CD14-positive monocyte (primary cell): ENCODE measurements around the gene DCLRE1C. TPM values are rescaled to one million over a fixed set of nuclear protein-coding genes. Genes with fewer than 3 reads are reported as not detected.

Experiments
- DNase-seq, 3 donors: peaks; one replicate each; pipeline ENCODE4 v3.0.0-alpha.2; 2011 to 2022
- H2AFZ ChIP-seq: 2 replicates; pipeline ENCODE4 v1.6.0; 2012; ENCODE audit warnings: mild to moderate bottlenecking, low read depth, low read length, inconsistent platforms; ENCODE audit not compliant: insufficient read depth, poor library complexity, severe bottlenecking
- H3K27ac ChIP-seq, 2 donors: 1 replicate in 1 of 2; 2 replicates in 1 of 2; pipeline ENCODE4 v1.5.1; 2012 to 2013; ENCODE audit warnings: low read length in 2 of 2, control low read depth in 1 of 2, inconsistent platforms in 1 of 2, low read depth in 1 of 2, mild to moderate bottlenecking in 1 of 2
- H3K27me3 ChIP-seq, 2 donors: one replicate each; pipeline versions ENCODE4 v1.6.0 to v1.6.1; 2011 to 2013; ENCODE audit warnings: low read length in 2 of 2; ENCODE audit not compliant: control insufficient read depth in 2 of 2, insufficient read depth in 2 of 2
- H3K36me3 ChIP-seq, 2 donors: replicated peaks in 1 of 2; 1 replicate in 1 of 2; 2 replicates in 1 of 2; pipeline versions ENCODE4 v1.5.1 to v1.6.1; 2012 to 2013; ENCODE audit warnings: low read length in 2 of 2, control low read depth in 1 of 2, inconsistent platforms in 1 of 2, mild to moderate bottlenecking in 1 of 2; ENCODE audit not compliant: insufficient read depth in 2 of 2, control insufficient read depth in 1 of 2
- H3K4me1 ChIP-seq, 2 donors: 1 replicate in 1 of 2; 2 replicates in 1 of 2; pipeline versions ENCODE4 v1.5.1 to v1.6.1; 2012 to 2013; ENCODE audit warnings: low read length in 2 of 2, control low read depth in 1 of 2, inconsistent platforms in 1 of 2, mild to moderate bottlenecking in 1 of 2, moderate library complexity in 1 of 2; ENCODE audit not compliant: insufficient read depth in 2 of 2, control insufficient read depth in 1 of 2
- H3K4me2 ChIP-seq: replicated peaks from 2 replicates; pipeline ENCODE3; 2012; ENCODE audit warnings: low read length, moderate library complexity, mild to moderate bottlenecking; ENCODE audit not compliant: poor library complexity, severe bottlenecking; ENCODE audit errors: extremely low read depth
- H3K4me3 ChIP-seq, 3 experiments: fragments of 200-600 bp in 1 of 3; sonication (generic) in 1 of 3; replicated peaks in 1 of 3; 1 replicate in 2 of 3; 2 replicates in 1 of 3; pipeline ENCODE4 v1.5.1; 2011 to 2013; ENCODE audit warnings: low read length in 3 of 3, mild to moderate bottlenecking in 3 of 3, control low read depth in 2 of 3, low read depth in 2 of 3, inconsistent platforms in 1 of 3, moderate library complexity in 1 of 3
- H3K79me2 ChIP-seq: 2 replicates; pipeline ENCODE4 v1.6.0; 2012; ENCODE audit warnings: mild to moderate bottlenecking, control low read depth, inconsistent platforms, low read length, moderate library complexity; ENCODE audit not compliant: insufficient read depth
- H3K9ac ChIP-seq: 2 replicates; pipeline ENCODE4 v1.6.0; 2017; ENCODE audit warnings: low read length, mild to moderate bottlenecking; ENCODE audit not compliant: insufficient read depth, poor library complexity, severe bottlenecking
- H3K9me3 ChIP-seq, 2 donors: replicated peaks in 1 of 2; 1 replicate in 1 of 2; 2 replicates in 1 of 2; pipeline versions ENCODE4 v1.5.1 to v1.6.1; 2012 to 2013; ENCODE audit warnings: low read length in 2 of 2, control low read depth in 1 of 2; ENCODE audit not compliant: control insufficient read depth in 1 of 2, insufficient read depth in 1 of 2
- H4K20me1 ChIP-seq: 2 replicates; pipeline ENCODE4 v1.6.0; 2012; ENCODE audit warnings: mild to moderate bottlenecking, low read length, control low read depth, moderate library complexity; ENCODE audit not compliant: insufficient read depth
- H3K27ac Mint-ChIP-seq, 7 donors: one replicate each; pipeline ENCODE4 v1.8.0; 2020; ENCODE audit warnings: mild to moderate bottlenecking in 7 of 7, mixed read lengths in 7 of 7, moderate library complexity in 6 of 7, inconsistent platforms in 2 of 7
- H3K27me3 Mint-ChIP-seq, 3 donors: one replicate each; pipeline ENCODE4 v1.8.0; 2021 to 2022; ENCODE audit warnings: low read depth in 3 of 3, mild to moderate bottlenecking in 3 of 3, mixed read lengths in 3 of 3, moderate library complexity in 3 of 3, inconsistent platforms in 1 of 3
- H3K36me3 Mint-ChIP-seq, 2 donors: one replicate each; pipeline ENCODE4 v1.8.0; 2020; ENCODE audit warnings: mixed read lengths in 2 of 2, inconsistent platforms in 1 of 2, mild to moderate bottlenecking in 1 of 2
- H3K4me1 Mint-ChIP-seq: one replicate; pipeline ENCODE4 v1.8.0; 2020; ENCODE audit warnings: mild to moderate bottlenecking, mixed read lengths
- H3K4me3 Mint-ChIP-seq, 2 donors: one replicate each; pipeline ENCODE4 v1.8.0; 2020; ENCODE audit warnings: mild to moderate bottlenecking in 2 of 2, mixed read lengths in 2 of 2, moderate library complexity in 1 of 2
- H3K9me3 Mint-ChIP-seq, 7 donors: one replicate each; pipeline ENCODE4 v1.8.0; 2020 to 2022; ENCODE audit warnings: mixed read lengths in 7 of 7, mild to moderate bottlenecking in 6 of 7, moderate library complexity in 6 of 7, inconsistent platforms in 2 of 7
- CTCF ChIP-seq: fragments of 200-600 bp; IDR thresholded peaks from one replicate; pipeline ENCODE4 v1.8.0; 2022; ENCODE audit warnings: antibody characterized with exemption, mild to moderate bottlenecking
- WGBS: methylation state at CpG from one replicate; pipeline ENCODE4 v1.1.5; 2013; ENCODE audit warnings: missing lambda C conversion rate; ENCODE audit not compliant: insufficient coverage; 5-methylcytosine and 5-hydroxymethylcytosine counted together
- intact Hi-C, 2 donors: fragments of 100-400 bp; cut with micrococcal nuclease; formaldehyde crosslinking; loops; one replicate each; pipeline versions ENCODE4 v1.15.0 to v1.15.1; 2023
- polyA plus RNA-seq, 3 donors: library from polyadenylated mRNA; depleted of rRNA in 1 of 3; unstranded in 2 of 3; stranded (reverse) in 1 of 3; fragments of 300-500 nt in 2 of 3; fragments of >200 nt in 1 of 3; fragmentation: Illumina TruSeq in 2 of 3; gene quantifications; 1 replicate in 2 of 3; 2 replicates in 1 of 3; pipeline ENCODE4 v1.2.3, GENCODE V29; 2012 to 2021

The DCLRE1C gene
- polyA plus RNA-seq, 3 donors: 8.9 to 17.6 (median 10.9) TPM

GRCh38 chr10:14884082-14884481 is 69.8 kb downstream of the DCLRE1C start:
- peak overlapping the region in 1 of 7 donors; percentile 21 for H3K27ac Mint-ChIP-seq
- H3K9ac ChIP-seq: no peak overlapping the region
- H3K9me3 ChIP-seq: no peaks in the 10 kb centered on the region
- no peaks in the 10 kb centered on the region for H3K36me3 Mint-ChIP-seq
- no peak overlapping the region for H3K27ac ChIP-seq
- H3K79me2 ChIP-seq: peaks cover 89% of the 10 kb centered on the region
- no peak overlapping the region for H3K4me3 Mint-ChIP-seq
- no peaks in the 10 kb centered on the region for H4K20me1 ChIP-seq
- no peaks in the 10 kb centered on the region for H3K9me3 Mint-ChIP-seq
- peaks cover 29% of the 10 kb centered on the region for H3K4me1 Mint-ChIP-seq
- no peak overlapping the region for H2AFZ ChIP-seq
- H3K27me3 Mint-ChIP-seq: peaks cover 0 to 1% (median 0%) of the 10 kb centered on the region in 3 donors
- H3K4me3 ChIP-seq: no peak overlapping the region
- H3K36me3 ChIP-seq: peaks cover 2 to 9% of the 10 kb centered on the region in 2 donors
- DNase-seq: no peak
- intact Hi-C loops: no loop called here
- no peak overlapping the region for H3K4me2 ChIP-seq
- H3K27me3 ChIP-seq: no peaks in the 10 kb centered on the region
- WGBS: 92% methylated on average over 2 of the region's 3 CpGs
- peaks cover 12 to 19% of the 10 kb centered on the region in 2 donors for H3K4me1 ChIP-seq
- no peak for TF ChIP-seq CTCF

- Histone ChIP-seq H3K4me1 (peaks cover 20 to 44% of the 10 kb centered on the region in 2 donors), H3K4me2 (peak overlapping the region; percentile 99), H3K4me3 (peak overlapping the region in 1 of 3 experiments; percentile 97), H2AFZ (peak overlapping the region; percentile 28), H4K20me1 (peaks cover 4% of the 10 kb centered on the region), H3K27ac (no peak overlapping the region), H3K79me2 (peaks cover 76% of the 10 kb centered on the region), H3K36me3 (no peaks in the 10 kb centered on the region), H3K9ac (no peak overlapping the region), H3K9me3 (no peaks in the 10 kb centered on the region), H3K27me3 (no peaks in the 10 kb centered on the region)
- peaks cover 0 to 2% (median 0%) of the 10 kb centered on the region in 3 donors for H3K27me3 Mint-ChIP-seq
- no peak for DNase-seq
- H3K27ac Mint-ChIP-seq: no peak overlapping the region
- H3K4me1 Mint-ChIP-seq: peaks cover 50% of the 10 kb centered on the region
- 100% methylated on average over 3 of the region's 7 CpGs for WGBS
- no peaks in the 10 kb centered on the region for H3K9me3 Mint-ChIP-seq
- intact Hi-C loops: loop anchor here in 1 of 2 donors (2.0 kb wide), 1 partner anchor 41 kb away; the partner anchor contains the start of genes CDNF, HSPA14 and MSANTD7
- TF ChIP-seq CTCF: no peak
- H3K4me3 Mint-ChIP-seq: peak overlapping the region in 1 of 2 donors; percentile 95
- H3K36me3 Mint-ChIP-seq: peaks cover 0 to 2% of the 10 kb centered on the region in 2 donors
Measured at GRCh38 chr10:14880229-14880628, 73.7 kb downstream of the DCLRE1C start.
